Astrocyte (in vitro differentiated cells and primary cell): ENCODE measurements around the gene TRAM2. TPM values are rescaled to one million over a fixed set of nuclear protein-coding genes. Genes with fewer than 3 reads are reported as not detected.

ENCODE experiments used
- DNase-seq: peaks from one replicate; pipeline ENCODE4 v3.0.0-alpha.2; 2010; ENCODE audit warnings: low read depth
- FAIRE-seq: peaks from 2 replicates; lab custom pipeline; 2011; peaks lifted over from hg19 to GRCh38; lab: Jason Lieb, UNC
- H2AFZ ChIP-seq: 2 replicates; pipeline ENCODE4 v1.6.0; 2012; ENCODE audit warnings: low read depth, low read length, inconsistent platforms
- H3K27ac ChIP-seq: 2 replicates; pipeline ENCODE4 v1.5.1; 2011; ENCODE audit warnings: low read depth, low read length, inconsistent platforms
- H3K27me3 ChIP-seq: 2 replicates; pipeline ENCODE4 v1.6.0; 2011; ENCODE audit warnings: low read length, inconsistent platforms; ENCODE audit not compliant: insufficient read depth
- H3K36me3 ChIP-seq: 2 replicates; pipeline ENCODE4 v1.5.1; 2011; ENCODE audit warnings: low read length, inconsistent platforms; ENCODE audit not compliant: insufficient read depth
- H3K4me1 ChIP-seq: 2 replicates; pipeline ENCODE4 v1.5.1; 2011; ENCODE audit warnings: low read length, inconsistent platforms; ENCODE audit not compliant: insufficient read depth
- H3K4me2 ChIP-seq: 2 replicates; pipeline ENCODE4 v1.6.0; 2012; ENCODE audit warnings: low read length, inconsistent platforms
- H3K4me3 ChIP-seq: 2 replicates; pipeline ENCODE4 v1.5.1; 2011; ENCODE audit warnings: low read depth, mild to moderate bottlenecking, low read length, inconsistent platforms; ENCODE audit not compliant: insufficient read depth
- H3K79me2 ChIP-seq: 2 replicates; pipeline ENCODE4 v1.6.0; 2012; ENCODE audit warnings: mild to moderate bottlenecking, low read length, inconsistent platforms; ENCODE audit not compliant: insufficient read depth
- H3K9ac ChIP-seq: 2 replicates; pipeline ENCODE4 v1.6.0; 2012; ENCODE audit warnings: mild to moderate bottlenecking, low read length, inconsistent platforms
- H3K9me3 ChIP-seq: 2 replicates; pipeline ENCODE4 v1.5.1; 2012; ENCODE audit warnings: low read depth, mild to moderate bottlenecking, low read length, inconsistent platforms; ENCODE audit not compliant: insufficient read depth
- H4K20me1 ChIP-seq: 2 replicates; pipeline ENCODE4 v1.6.0; 2012; ENCODE audit warnings: low read length, inconsistent platforms; ENCODE audit not compliant: insufficient read depth
- H3K27ac Mint-ChIP-seq: one replicate; pipeline ENCODE4 v1.8.0; 2021; ENCODE audit warnings: mild to moderate bottlenecking, mixed read lengths; ENCODE audit not compliant: unreplicated experiment
- H3K27me3 Mint-ChIP-seq: one replicate; pipeline ENCODE4 v1.8.0; 2021; ENCODE audit warnings: low read depth, mixed read lengths; ENCODE audit not compliant: unreplicated experiment
- H3K36me3 Mint-ChIP-seq: one replicate; pipeline ENCODE4 v1.8.0; 2021; ENCODE audit warnings: low read depth, mixed read lengths; ENCODE audit not compliant: unreplicated experiment
- H3K4me1 Mint-ChIP-seq: one replicate; pipeline ENCODE4 v1.8.0; 2021; ENCODE audit warnings: low read depth, mixed read lengths; ENCODE audit not compliant: unreplicated experiment
- H3K4me3 Mint-ChIP-seq: one replicate; pipeline ENCODE4 v1.8.0; 2021; ENCODE audit warnings: mild to moderate bottlenecking, moderate library complexity, mixed read lengths; ENCODE audit not compliant: unreplicated experiment
- H3K9me3 Mint-ChIP-seq: one replicate; pipeline ENCODE4 v1.8.0; 2021; ENCODE audit warnings: mild to moderate bottlenecking, mixed read lengths; ENCODE audit not compliant: unreplicated experiment
- CTCF ChIP-seq: IDR thresholded peaks from 2 replicates; pipeline ENCODE4 v1.5.1; 2011; ENCODE audit warnings: low read depth, mild to moderate bottlenecking, inconsistent platforms, low read length, moderate library complexity; ENCODE audit not compliant: insufficient read depth
- EZH2 ChIP-seq: IDR thresholded peaks from 2 replicates; pipeline ENCODE4 v1.6.1; 2012; ENCODE audit warnings: mild to moderate bottlenecking, low read length, inconsistent platforms; ENCODE audit not compliant: insufficient read depth
- total RNA-seq: library from RNA; stranded (reverse); gene quantifications from 2 replicates; pipeline ENCODE4 v1.2.1, GENCODE V29; 2021

TRAM2 gene
- total RNA-seq, 1 donor from 2014 or later, result 93.4 TPM

- Histone ChIP-seq H3K4me2 (peak overlapping the region; percentile 67), H3K27ac (peak overlapping the region; percentile 87), H3K79me2 (peaks cover 97% of the 10 kb centered on the region), H3K9ac (peak overlapping the region; percentile 68), H2AFZ (no peak overlapping the region), H4K20me1 (peaks cover 23% of the 10 kb centered on the region), H3K27me3 (no peaks in the 10 kb centered on the region), H3K4me3 (peak overlapping the region; percentile 13), H3K36me3 (peaks cover 10% of the 10 kb centered on the region), H3K4me1 (peaks cover 88% of the 10 kb centered on the region), H3K9me3 (no peaks in the 10 kb centered on the region)
- peaks cover 21% of the 10 kb centered on the region for H3K36me3 Mint-ChIP-seq
- no peak for TF ChIP-seq CTCF
- TF ChIP-seq EZH2, result no peak
- peaks cover 93% of the 10 kb centered on the region for H3K4me1 Mint-ChIP-seq
- H3K4me3 Mint-ChIP-seq, result peak overlapping the region; percentile 70
- H3K9me3 Mint-ChIP-seq, result peaks cover 5% of the 10 kb centered on the region
- peak overlapping the region; percentile 96 for H3K27ac Mint-ChIP-seq
- DNase-seq, result no peak
- FAIRE-seq, result no peak
- no peaks in the 10 kb centered on the region for H3K27me3 Mint-ChIP-seq
Measured at GRCh38 chr6:52544602-52545405, 32.1 kb downstream of the TRAM2 start.

GRCh38 chr6:52543729-52544601 is 32.9 kb downstream of the TRAM2 start:
- peak; percentile 23 for FAIRE-seq

More at GRCh38 chr6:52543729-52544601, 32.9 kb downstream of the TRAM2 start:
- Mint-ChIP-seq H3K27ac (peak overlapping the region; percentile 96), H3K4me3 (peak overlapping the region; percentile 70), H3K27me3 (no peaks in the 10 kb centered on the region), H3K36me3 (peaks cover 18% of the 10 kb centered on the region), H3K9me3 (peaks cover 2% of the 10 kb centered on the region), H3K4me1 (peaks cover 95% of the 10 kb centered on the region)
- Histone ChIP-seq H3K4me1 (peaks cover 90% of the 10 kb centered on the region), H3K9ac (peak overlapping the region; percentile 68), H2AFZ (no peak overlapping the region), H3K4me2 (peak overlapping the region; percentile 67), H3K79me2 (peaks cover 92% of the 10 kb centered on the region), H3K36me3 (peaks cover 5% of the 10 kb centered on the region), H3K9me3 (no peaks in the 10 kb centered on the region), H4K20me1 (peaks cover 19% of the 10 kb centered on the region), H3K4me3 (peak overlapping the region; percentile 13), H3K27me3 (no peaks in the 10 kb centered on the region), H3K27ac (peak overlapping the region; percentile 87)
- TF ChIP-seq CTCF, result no peak
- TF ChIP-seq EZH2, result no peak
- peak; percentile 66 for DNase-seq
